A549 (cell line): ENCODE data around the gene ANO7.

Source experiments
- HOXA7 ChIP-seq: fragments of 250-450 bp; sonication (Bioruptor Pico); IDR thresholded peaks from 2 replicates; pipeline ENCODE4 v1.5.0; 2020; ENCODE audit warnings: mild to moderate bottlenecking, moderate library complexity
- JUNB ChIP-seq: fragments of >200 bp; sonication (Bioruptor Twin); formaldehyde crosslinking; IDR thresholded peaks from 2 replicates; pipeline ENCODE4 v1.6.1; 2016
- POLR2AphosphoS2 ChIP-seq: conservative IDR thresholded peaks from 2 replicates; pipeline ENCODE4 v1.6.1; 2012; ENCODE audit warnings: low read length, improper control_type of control experiment, inconsistent platforms
- SREBF2 ChIP-seq: fragments of 450-650 bp; IDR thresholded peaks from 2 replicates; pipeline ENCODE4 v1.6.1; 2014; ENCODE audit warnings: mild to moderate bottlenecking, moderate library complexity
- TF ChIP-seq, protein P1 (sequence below): fragments of 200-600 bp; sonication (generic); IDR thresholded peaks from 2 replicates; pipeline ENCODE4 v1.6.1; 2016; ENCODE audit warnings: antibody characterized with exemption, mild to moderate bottlenecking, moderate library complexity
- TF ChIP-seq, protein P2 (sequence below): fragments of >200 bp; sonication (Bioruptor Twin); formaldehyde crosslinking; IDR thresholded peaks from 3 replicates; pipeline ENCODE4 v1.5.1; 2016

DNA sequence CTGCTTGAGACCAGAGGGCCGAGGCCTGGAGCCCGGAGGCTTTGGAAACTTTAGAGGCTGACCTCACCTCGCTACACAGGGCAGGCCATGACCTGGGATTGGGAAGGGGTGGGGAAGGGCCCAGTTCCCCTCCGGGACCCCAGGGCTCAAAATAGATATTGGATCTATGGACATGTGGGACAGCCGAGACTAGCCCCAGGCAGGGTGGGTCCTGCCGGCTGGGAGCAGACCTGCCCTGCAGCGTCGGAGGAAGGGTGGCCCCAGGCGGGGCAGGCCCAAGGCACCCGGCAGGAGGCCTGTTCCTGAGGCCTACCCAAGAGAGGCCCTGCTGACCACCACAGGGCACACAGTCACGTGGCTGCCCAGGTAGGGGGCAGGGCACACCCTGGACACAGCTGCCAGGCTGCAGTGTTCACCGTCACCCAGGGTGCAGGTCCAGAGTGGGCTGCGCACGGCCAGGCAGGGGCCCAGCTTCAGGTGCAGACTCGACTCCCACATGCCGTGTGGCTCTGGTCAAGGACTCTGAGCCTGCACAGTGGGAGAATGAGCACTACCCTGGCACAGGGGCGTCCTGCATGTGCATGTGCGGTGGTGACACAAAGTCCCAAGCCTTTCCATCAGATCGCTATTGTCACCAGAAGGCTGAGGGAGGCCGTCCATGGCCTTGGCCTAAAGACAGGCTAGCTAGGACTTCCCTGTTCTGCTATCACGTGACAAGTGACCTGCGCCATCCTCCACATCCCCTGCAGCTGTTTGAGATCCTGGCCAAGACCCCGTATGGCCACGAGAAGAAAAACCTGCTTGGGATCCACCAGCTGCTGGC is 13.2 kb downstream of the ANO7 start:
- TF ChIP-seq, protein P1, sequence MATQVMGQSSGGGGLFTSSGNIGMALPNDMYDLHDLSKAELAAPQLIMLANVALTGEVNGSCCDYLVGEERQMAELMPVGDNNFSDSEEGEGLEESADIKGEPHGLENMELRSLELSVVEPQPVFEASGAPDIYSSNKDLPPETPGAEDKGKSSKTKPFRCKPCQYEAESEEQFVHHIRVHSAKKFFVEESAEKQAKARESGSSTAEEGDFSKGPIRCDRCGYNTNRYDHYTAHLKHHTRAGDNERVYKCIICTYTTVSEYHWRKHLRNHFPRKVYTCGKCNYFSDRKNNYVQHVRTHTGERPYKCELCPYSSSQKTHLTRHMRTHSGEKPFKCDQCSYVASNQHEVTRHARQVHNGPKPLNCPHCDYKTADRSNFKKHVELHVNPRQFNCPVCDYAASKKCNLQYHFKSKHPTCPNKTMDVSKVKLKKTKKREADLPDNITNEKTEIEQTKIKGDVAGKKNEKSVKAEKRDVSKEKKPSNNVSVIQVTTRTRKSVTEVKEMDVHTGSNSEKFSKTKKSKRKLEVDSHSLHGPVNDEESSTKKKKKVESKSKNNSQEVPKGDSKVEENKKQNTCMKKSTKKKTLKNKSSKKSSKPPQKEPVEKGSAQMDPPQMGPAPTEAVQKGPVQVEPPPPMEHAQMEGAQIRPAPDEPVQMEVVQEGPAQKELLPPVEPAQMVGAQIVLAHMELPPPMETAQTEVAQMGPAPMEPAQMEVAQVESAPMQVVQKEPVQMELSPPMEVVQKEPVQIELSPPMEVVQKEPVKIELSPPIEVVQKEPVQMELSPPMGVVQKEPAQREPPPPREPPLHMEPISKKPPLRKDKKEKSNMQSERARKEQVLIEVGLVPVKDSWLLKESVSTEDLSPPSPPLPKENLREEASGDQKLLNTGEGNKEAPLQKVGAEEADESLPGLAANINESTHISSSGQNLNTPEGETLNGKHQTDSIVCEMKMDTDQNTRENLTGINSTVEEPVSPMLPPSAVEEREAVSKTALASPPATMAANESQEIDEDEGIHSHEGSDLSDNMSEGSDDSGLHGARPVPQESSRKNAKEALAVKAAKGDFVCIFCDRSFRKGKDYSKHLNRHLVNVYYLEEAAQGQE, result no peak
- no peak for TF ChIP-seq HOXA7
- TF ChIP-seq, protein P2, sequence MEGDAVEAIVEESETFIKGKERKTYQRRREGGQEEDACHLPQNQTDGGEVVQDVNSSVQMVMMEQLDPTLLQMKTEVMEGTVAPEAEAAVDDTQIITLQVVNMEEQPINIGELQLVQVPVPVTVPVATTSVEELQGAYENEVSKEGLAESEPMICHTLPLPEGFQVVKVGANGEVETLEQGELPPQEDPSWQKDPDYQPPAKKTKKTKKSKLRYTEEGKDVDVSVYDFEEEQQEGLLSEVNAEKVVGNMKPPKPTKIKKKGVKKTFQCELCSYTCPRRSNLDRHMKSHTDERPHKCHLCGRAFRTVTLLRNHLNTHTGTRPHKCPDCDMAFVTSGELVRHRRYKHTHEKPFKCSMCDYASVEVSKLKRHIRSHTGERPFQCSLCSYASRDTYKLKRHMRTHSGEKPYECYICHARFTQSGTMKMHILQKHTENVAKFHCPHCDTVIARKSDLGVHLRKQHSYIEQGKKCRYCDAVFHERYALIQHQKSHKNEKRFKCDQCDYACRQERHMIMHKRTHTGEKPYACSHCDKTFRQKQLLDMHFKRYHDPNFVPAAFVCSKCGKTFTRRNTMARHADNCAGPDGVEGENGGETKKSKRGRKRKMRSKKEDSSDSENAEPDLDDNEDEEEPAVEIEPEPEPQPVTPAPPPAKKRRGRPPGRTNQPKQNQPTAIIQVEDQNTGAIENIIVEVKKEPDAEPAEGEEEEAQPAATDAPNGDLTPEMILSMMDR, result no peak
- TF ChIP-seq POLR2AphosphoS2, result no peak
- no peak for TF ChIP-seq JUNB
- no peak for TF ChIP-seq SREBF2
